Measurements from ENCODE around the gene CLASRP.

The CLASRP gene

GRCh38 chr19:45071969-45072790 lies 33.3 kb downstream of the CLASRP start:
- H4K20me1 ChIP-seq (ENCODE audit: low read depth, low read length), result peaks cover 9% of the 10 kb centered on the region
- H3K36me3 ChIP-seq (ENCODE audit: low read length), result peaks cover 8% of the 10 kb centered on the region; the same call in 1 of the 2 replicates
- no peaks in the 10 kb centered on the region for H3K9me3 ChIP-seq (ENCODE audit: insufficient read depth, low read length)
- peaks cover 25% of the 10 kb centered on the region for H3F3A ChIP-seq (ENCODE audit: insufficient read depth)
- no peak overlapping the region for H3K4me2 ChIP-seq (ENCODE audit: low read depth, low read length, poor library complexity, severe bottlenecking)
- peaks cover 32% of the 10 kb centered on the region for H3K79me2 ChIP-seq (ENCODE audit: insufficient read depth, low read length)
- no peaks in the 10 kb centered on the region for H3K27me3 ChIP-seq (ENCODE audit: low read length)
- H3K9ac ChIP-seq (ENCODE audit: low read length), result no peak overlapping the region
- no peak for TF ChIP-seq EZH2phosphoT487 (conservative IDR thresholded peaks at IDR 0.05; ENCODE audit: low read length)
- TF ChIP-seq, protein P1, sequence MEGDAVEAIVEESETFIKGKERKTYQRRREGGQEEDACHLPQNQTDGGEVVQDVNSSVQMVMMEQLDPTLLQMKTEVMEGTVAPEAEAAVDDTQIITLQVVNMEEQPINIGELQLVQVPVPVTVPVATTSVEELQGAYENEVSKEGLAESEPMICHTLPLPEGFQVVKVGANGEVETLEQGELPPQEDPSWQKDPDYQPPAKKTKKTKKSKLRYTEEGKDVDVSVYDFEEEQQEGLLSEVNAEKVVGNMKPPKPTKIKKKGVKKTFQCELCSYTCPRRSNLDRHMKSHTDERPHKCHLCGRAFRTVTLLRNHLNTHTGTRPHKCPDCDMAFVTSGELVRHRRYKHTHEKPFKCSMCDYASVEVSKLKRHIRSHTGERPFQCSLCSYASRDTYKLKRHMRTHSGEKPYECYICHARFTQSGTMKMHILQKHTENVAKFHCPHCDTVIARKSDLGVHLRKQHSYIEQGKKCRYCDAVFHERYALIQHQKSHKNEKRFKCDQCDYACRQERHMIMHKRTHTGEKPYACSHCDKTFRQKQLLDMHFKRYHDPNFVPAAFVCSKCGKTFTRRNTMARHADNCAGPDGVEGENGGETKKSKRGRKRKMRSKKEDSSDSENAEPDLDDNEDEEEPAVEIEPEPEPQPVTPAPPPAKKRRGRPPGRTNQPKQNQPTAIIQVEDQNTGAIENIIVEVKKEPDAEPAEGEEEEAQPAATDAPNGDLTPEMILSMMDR (IDR thresholded peaks at IDR 0.05; ENCODE audit: insufficient read depth, low read length, poor library complexity, severe bottlenecking), result no peak
- H3K27ac ChIP-seq (ENCODE audit: low read depth, low read length), result no peak overlapping the region
- no peaks in the 10 kb centered on the region for H3K9me2 ChIP-seq (replicated peaks; ENCODE audit: insufficient read depth, low read length)
- H2AFZ ChIP-seq (ENCODE audit: low read depth, low read length, severe bottlenecking), result no peak overlapping the region
- H3K4me3 ChIP-seq (ENCODE audit: insufficient read depth, low read length, poor library complexity, severe bottlenecking), result no peak overlapping the region

DNA sequence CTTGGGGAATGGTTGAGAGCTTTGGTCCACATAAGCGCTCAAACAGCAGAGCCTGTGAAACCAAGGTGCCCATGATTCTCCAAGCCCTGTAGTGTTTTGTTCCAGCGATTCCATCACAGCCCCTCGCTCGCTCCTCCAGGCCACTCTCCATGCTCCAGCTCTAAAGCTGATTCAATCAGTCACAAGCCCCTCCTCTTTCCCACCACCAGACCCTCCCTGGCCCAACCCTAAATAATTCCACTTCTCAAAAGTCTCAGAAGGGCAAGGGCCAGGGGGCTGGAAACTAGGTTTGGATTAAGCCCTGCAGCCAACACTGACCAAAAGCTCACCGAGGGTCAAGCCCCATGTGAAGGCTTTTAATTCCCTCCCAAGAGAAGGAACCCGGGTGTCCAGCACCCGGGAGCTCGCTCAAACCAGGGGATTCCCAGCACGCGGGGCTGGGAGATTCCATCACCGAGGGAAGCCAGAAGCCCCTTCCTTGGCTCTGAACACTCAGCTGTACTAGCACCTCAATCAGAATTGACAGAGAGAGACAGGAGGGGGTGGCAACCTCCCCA lies 36.0 kb downstream of the CLASRP start:
- H3K4me3 ChIP-seq (ENCODE audit: insufficient read depth, low read length, poor library complexity, severe bottlenecking), result peak overlapping the region; percentile 57
- H3K79me2 ChIP-seq (ENCODE audit: insufficient read depth, low read length), result peaks cover 44% of the 10 kb centered on the region
- peak overlapping the region; percentile 88 for H3K4me2 ChIP-seq (ENCODE audit: low read depth, low read length, poor library complexity, severe bottlenecking)
- peaks cover 9% of the 10 kb centered on the region for H4K20me1 ChIP-seq (ENCODE audit: low read depth, low read length)
- H3K36me3 ChIP-seq (ENCODE audit: low read length), result peaks cover 8% of the 10 kb centered on the region; the same call in 1 of the 2 replicates
- H3K9me3 ChIP-seq (ENCODE audit: insufficient read depth, low read length), result no peaks in the 10 kb centered on the region
- peak overlapping the region; percentile 90 for H3K27ac ChIP-seq (ENCODE audit: low read depth, low read length)
- H3K27me3 ChIP-seq (ENCODE audit: low read length), result no peaks in the 10 kb centered on the region
- TF ChIP-seq, protein P1 (IDR thresholded peaks at IDR 0.05; ENCODE audit: insufficient read depth, low read length, poor library complexity, severe bottlenecking), result no peak
- no peak for TF ChIP-seq EZH2phosphoT487 (conservative IDR thresholded peaks at IDR 0.05; ENCODE audit: low read length)
- H3K9me2 ChIP-seq (replicated peaks; ENCODE audit: insufficient read depth, low read length), result no peaks in the 10 kb centered on the region
- peaks cover 29% of the 10 kb centered on the region for H3F3A ChIP-seq (ENCODE audit: insufficient read depth)
- peak overlapping the region; percentile 54 for H3K9ac ChIP-seq (ENCODE audit: low read length)
- no peak overlapping the region for H2AFZ ChIP-seq (ENCODE audit: low read depth, low read length, severe bottlenecking)

GRCh38 chr19:45075301-45076028 lies 36.6 kb downstream of the CLASRP start:
- peak overlapping the region; percentile 96 for H3K27ac ChIP-seq (ENCODE audit: low read depth, low read length)
- H3K9ac ChIP-seq (ENCODE audit: low read length), result peak overlapping the region; percentile 96
- H3K4me3 ChIP-seq (ENCODE audit: insufficient read depth, low read length, poor library complexity, severe bottlenecking), result peak overlapping the region; percentile 93

More at GRCh38 chr19:45075301-45076028, 36.6 kb downstream of the CLASRP start:
- peaks cover 9% of the 10 kb centered on the region for H4K20me1 ChIP-seq (ENCODE audit: low read depth, low read length)
- peaks cover 8% of the 10 kb centered on the region; the same call in 1 of the 2 replicates for H3K36me3 ChIP-seq (ENCODE audit: low read length)
- H3K9me3 ChIP-seq (ENCODE audit: insufficient read depth, low read length), result no peaks in the 10 kb centered on the region
- H3F3A ChIP-seq (ENCODE audit: insufficient read depth), result peaks cover 29% of the 10 kb centered on the region
- H2AFZ ChIP-seq (ENCODE audit: low read depth, low read length, severe bottlenecking), result no peak overlapping the region
- peaks cover 50% of the 10 kb centered on the region for H3K79me2 ChIP-seq (ENCODE audit: insufficient read depth, low read length)
- H3K9me2 ChIP-seq (replicated peaks; ENCODE audit: insufficient read depth, low read length), result no peaks in the 10 kb centered on the region
- TF ChIP-seq EZH2phosphoT487 (conservative IDR thresholded peaks at IDR 0.05; ENCODE audit: low read length), result no peak
- TF ChIP-seq, protein P1 (IDR thresholded peaks at IDR 0.05; ENCODE audit: insufficient read depth, low read length, poor library complexity, severe bottlenecking), result no peak
- H3K4me2 ChIP-seq (ENCODE audit: low read depth, low read length, poor library complexity, severe bottlenecking), result peak overlapping the region; percentile 88
- no peaks in the 10 kb centered on the region for H3K27me3 ChIP-seq (ENCODE audit: low read length)

All from SU-DHL-6 (cell line).